Spleen (tissue), 11 donors: ENCODE data around the gene DMGDH. TPM values are rescaled to one million over a fixed set of nuclear protein-coding genes. Genes with fewer than 3 reads are reported as not detected.

Source experiments
- DNase-seq: peaks from one replicate; pipeline ENCODE4 v3.0.0-alpha.2; 2020
- H3K27ac ChIP-seq, 8 donors: fragments of 200-600 bp; sonication (generic) in 7 of 8; 1 replicate in 4 of 8; 2 replicates in 4 of 8; pipeline versions ENCODE4 v1.5.0 to v1.8.0; 2016 to 2021; ENCODE audit warnings: inconsistent platforms in 4 of 8, mild to moderate bottlenecking in 4 of 8, moderate library complexity in 1 of 8
- H3K27me3 ChIP-seq, 7 donors: fragments of 200-600 bp; sonication (generic) in 6 of 7; replicated peaks in 1 of 7; 1 replicate in 4 of 7; 2 replicates in 3 of 7; pipeline versions ENCODE4 v1.5.0 to v1.8.0; 2016 to 2021; ENCODE audit warnings: inconsistent platforms in 3 of 7, mild to moderate bottlenecking in 1 of 7
- H3K36me3 ChIP-seq, 6 donors: fragments of 200-600 bp; sonication (generic) in 5 of 6; 1 replicate in 4 of 6; 2 replicates in 2 of 6; pipeline versions ENCODE4 v1.5.0 to v1.8.0; 2016 to 2021; ENCODE audit warnings: inconsistent platforms in 2 of 6
- H3K4me1 ChIP-seq, 6 donors: fragments of 200-600 bp; sonication (generic) in 5 of 6; 1 replicate in 3 of 6; 2 replicates in 3 of 6; pipeline versions ENCODE4 v1.5.0 to v1.8.0; 2016 to 2021; ENCODE audit warnings: inconsistent platforms in 3 of 6
- H3K4me3 ChIP-seq, 8 donors: fragments of 200-600 bp; sonication (generic) in 7 of 8; 1 replicate in 4 of 8; 2 replicates in 4 of 8; pipeline versions ENCODE4 v1.5.0 to v1.8.0; 2016 to 2021; ENCODE audit warnings: inconsistent platforms in 4 of 8, mild to moderate bottlenecking in 4 of 8, moderate library complexity in 2 of 8
- H3K9me3 ChIP-seq, 8 donors: fragments of 200-600 bp; sonication (generic) in 7 of 8; 1 replicate in 4 of 8; 2 replicates in 4 of 8; pipeline versions ENCODE4 v1.5.0 to v1.8.0; 2016 to 2021; ENCODE audit warnings: inconsistent platforms in 4 of 8
- POLR2A ChIP-seq, 3 donors: fragments of 450-650 bp; IDR thresholded peaks; one replicate each; pipeline ENCODE4 v1.5.1; 2017; ENCODE audit warnings: antibody characterized with exemption in 3 of 3, mild to moderate bottlenecking in 1 of 3
- POLR2AphosphoS5 ChIP-seq, 3 donors: sonication (generic); formaldehyde crosslinking; IDR thresholded peaks; one replicate each; pipeline ENCODE4 v1.5.1; 2017; ENCODE audit warnings: antibody characterized with exemption in 3 of 3
- WGBS, 5 donors: extraction: QIAGEN DNeasy Blood & Tissue Kit in 3 of 5; methylation state at CpG; one replicate each; pipeline versions ENCODE4 v1.1.5 to v1.1.7; 2013 to 2018; 5-methylcytosine and 5-hydroxymethylcytosine counted together
- intact Hi-C: fragments of 100-400 bp; cut with DNase I; formaldehyde crosslinking; loops from one replicate; pipeline ENCODE4 v1.15.0; 2023; ENCODE audit warnings: low total_unique reads
- polyA plus RNA-seq, 3 donors: library from polyadenylated mRNA; stranded (reverse); fragments of 200-250 nt; gene quantifications; one replicate each; pipeline ENCODE4 v1.2.1, GENCODE V29; 2013
- total RNA-seq, 7 donors: library from RNA; depleted of rRNA in 3 of 7; stranded (reverse); fragments of >200 nt in 3 of 7; fragmentation: NEBNext Ultra II Directional in 4 of 7; extraction: Animal tissue kit (Norgen Biotek cat#: 25700) in 4 of 7; gene quantifications; one replicate each; pipeline versions ENCODE4 v1.1.0 to v1.2.1, GENCODE V29; 2016 to 2021
- TF ChIP-seq, protein P1 (sequence below), 11 experiments: fragments of 200-600 bp in 7 of 11; fragments of 450-650 bp in 4 of 11; sonication (generic) in 4 of 11; IDR thresholded peaks in 8 of 11; conservative IDR thresholded peaks in 3 of 11; 1 replicate in 7 of 11; 2 replicates in 4 of 11; pipeline versions ENCODE4 v1.4.0 to v1.8.0; 2016 to 2021; ENCODE audit warnings: antibody characterized with exemption in 11 of 11, inconsistent platforms in 4 of 11, mild to moderate bottlenecking in 1 of 11
- donor health status: healthy with polysubstance abuse.
- donor health status: DM: no; HTN: no; CAD: no; lungs with moderate emphysema.
- donor health status: DM: no; HTN: no; CAD: no.
- donor health status: Bipolar disorder and iron deficiency.
- donor health status: healthy.
- donor health status: DM: no; HTN: no; CAD: no.
- donor health status: DM: yes; HTN: yes; CAD: no.

Gene DMGDH
- total and polyA plus RNA-seq, 10 donors, result 0.06 to 1.4 (median 0.45) TPM; not detected in 2

DNA sequence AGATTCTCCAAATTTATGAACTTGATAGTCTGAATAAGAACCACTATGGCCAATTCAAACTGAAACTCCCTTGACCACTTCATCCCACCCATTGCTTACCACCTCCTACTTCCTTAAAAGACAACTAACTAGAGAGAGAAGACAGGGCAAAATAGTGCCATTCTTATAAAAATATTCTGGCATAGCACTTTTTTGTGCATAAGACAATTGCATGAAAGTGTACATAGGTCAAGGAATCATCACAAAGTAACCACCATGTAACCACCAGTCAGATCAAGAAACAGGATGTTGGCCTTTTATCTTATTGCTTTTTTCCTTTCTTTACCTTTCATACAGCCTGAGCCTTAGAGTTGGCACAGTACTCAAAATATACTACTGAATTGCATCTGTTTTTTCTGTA is 76.3 kb downstream of the DMGDH start:
- H3K36me3 ChIP-seq, result no peaks in the 10 kb centered on the region
- H3K27ac ChIP-seq, result no peak overlapping the region
- H3K9me3 ChIP-seq, result no peaks in the 10 kb centered on the region
- no peak overlapping the region for H3K4me3 ChIP-seq
- TF ChIP-seq POLR2AphosphoS5 (IDR thresholded peaks at IDR 0.05), result no peak
- DNase-seq, result no peak
- H3K27me3 ChIP-seq, result peaks cover 0 to 2% (median 0%) of the 10 kb centered on the region in 7 donors
- H3K4me1 ChIP-seq, result no peaks in the 10 kb centered on the region
- intact Hi-C loops, result no loop called here

DNA sequence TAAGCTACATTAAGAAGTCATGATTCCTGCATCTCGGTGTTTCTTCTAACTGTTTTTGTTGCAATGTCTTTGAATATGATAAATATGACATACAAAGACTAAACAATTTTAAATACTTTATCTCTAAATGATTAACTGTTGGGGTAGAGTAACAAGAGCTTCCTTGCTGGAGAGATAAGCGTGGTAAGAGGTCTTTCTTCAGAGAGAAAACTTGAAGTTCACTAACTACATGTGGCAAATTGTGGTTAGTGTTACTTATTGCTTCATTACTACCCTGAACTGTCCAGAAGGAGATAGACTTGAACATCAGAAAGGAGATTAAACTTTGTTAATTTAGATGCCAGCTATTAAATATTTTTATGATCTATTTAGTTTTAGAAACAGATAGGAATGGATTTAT is 77.3 kb downstream of the DMGDH start:
- intact Hi-C loops, result no loop called here

DNA sequence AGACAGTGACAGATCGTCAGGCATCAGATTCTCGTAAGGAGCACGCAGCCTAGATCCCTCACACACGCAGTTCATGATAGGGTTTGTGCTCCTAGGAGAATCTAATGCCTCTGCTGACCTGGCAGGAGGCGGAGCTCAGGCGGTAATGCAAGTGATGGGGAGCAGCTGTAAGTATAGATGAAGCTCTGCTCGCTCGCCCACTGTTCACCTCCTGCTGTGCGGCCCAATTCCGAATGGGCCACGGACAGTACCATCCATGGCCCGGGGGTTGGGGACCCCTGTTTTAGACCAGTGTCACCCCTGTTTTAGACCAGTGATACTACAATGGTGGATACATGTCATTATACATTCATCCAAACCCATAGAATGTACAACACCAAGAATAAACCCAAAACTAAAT is 80.4 kb downstream of the DMGDH start:
- no peaks in the 10 kb centered on the region for H3K9me3 ChIP-seq
- H3K4me3 ChIP-seq, result no peak overlapping the region
- TF ChIP-seq POLR2AphosphoS5 (IDR thresholded peaks at IDR 0.05), result no peak
- TF ChIP-seq, protein P1, sequence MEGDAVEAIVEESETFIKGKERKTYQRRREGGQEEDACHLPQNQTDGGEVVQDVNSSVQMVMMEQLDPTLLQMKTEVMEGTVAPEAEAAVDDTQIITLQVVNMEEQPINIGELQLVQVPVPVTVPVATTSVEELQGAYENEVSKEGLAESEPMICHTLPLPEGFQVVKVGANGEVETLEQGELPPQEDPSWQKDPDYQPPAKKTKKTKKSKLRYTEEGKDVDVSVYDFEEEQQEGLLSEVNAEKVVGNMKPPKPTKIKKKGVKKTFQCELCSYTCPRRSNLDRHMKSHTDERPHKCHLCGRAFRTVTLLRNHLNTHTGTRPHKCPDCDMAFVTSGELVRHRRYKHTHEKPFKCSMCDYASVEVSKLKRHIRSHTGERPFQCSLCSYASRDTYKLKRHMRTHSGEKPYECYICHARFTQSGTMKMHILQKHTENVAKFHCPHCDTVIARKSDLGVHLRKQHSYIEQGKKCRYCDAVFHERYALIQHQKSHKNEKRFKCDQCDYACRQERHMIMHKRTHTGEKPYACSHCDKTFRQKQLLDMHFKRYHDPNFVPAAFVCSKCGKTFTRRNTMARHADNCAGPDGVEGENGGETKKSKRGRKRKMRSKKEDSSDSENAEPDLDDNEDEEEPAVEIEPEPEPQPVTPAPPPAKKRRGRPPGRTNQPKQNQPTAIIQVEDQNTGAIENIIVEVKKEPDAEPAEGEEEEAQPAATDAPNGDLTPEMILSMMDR (IDR thresholded peaks at IDR 0.05 in 8 of 11, conservative IDR thresholded peaks at IDR 0.05 in 3 of 11), result no peak
- H3K27me3 ChIP-seq, result no peaks in the 10 kb centered on the region
- intact Hi-C loops, result no loop called here
- H3K4me1 ChIP-seq, result peaks cover 9 to 16% (median 12%) of the 10 kb centered on the region in 6 donors
- 96 to 98% (median 97%) methylated on average over 12 of the region's 12 CpGs for WGBS, 5 donors
- DNase-seq, result no peak
- H3K36me3 ChIP-seq, result no peaks in the 10 kb centered on the region
- H3K27ac ChIP-seq, result no peak overlapping the region

More for the DNA sequence above, 77.3 kb downstream of the DMGDH start:
- H3K36me3 ChIP-seq, result no peaks in the 10 kb centered on the region
- no peaks in the 10 kb centered on the region for H3K4me1 ChIP-seq
- no peak for TF ChIP-seq POLR2AphosphoS5 (IDR thresholded peaks at IDR 0.05)
- TF ChIP-seq, protein P1 (IDR thresholded peaks at IDR 0.05 in 8 of 11, conservative IDR thresholded peaks at IDR 0.05 in 3 of 11), result no peak
- no peak for TF ChIP-seq POLR2A (IDR thresholded peaks at IDR 0.05)
- H3K4me3 ChIP-seq, result no peak overlapping the region
- WGBS, 5 donors, result 57 to 86% (median 72%) methylated on average over 2 of the region's 2 CpGs
- no peak for DNase-seq
- no peak overlapping the region for H3K27ac ChIP-seq
- H3K27me3 ChIP-seq, result no peaks in the 10 kb centered on the region
- H3K9me3 ChIP-seq, result no peaks in the 10 kb centered on the region

DNA sequence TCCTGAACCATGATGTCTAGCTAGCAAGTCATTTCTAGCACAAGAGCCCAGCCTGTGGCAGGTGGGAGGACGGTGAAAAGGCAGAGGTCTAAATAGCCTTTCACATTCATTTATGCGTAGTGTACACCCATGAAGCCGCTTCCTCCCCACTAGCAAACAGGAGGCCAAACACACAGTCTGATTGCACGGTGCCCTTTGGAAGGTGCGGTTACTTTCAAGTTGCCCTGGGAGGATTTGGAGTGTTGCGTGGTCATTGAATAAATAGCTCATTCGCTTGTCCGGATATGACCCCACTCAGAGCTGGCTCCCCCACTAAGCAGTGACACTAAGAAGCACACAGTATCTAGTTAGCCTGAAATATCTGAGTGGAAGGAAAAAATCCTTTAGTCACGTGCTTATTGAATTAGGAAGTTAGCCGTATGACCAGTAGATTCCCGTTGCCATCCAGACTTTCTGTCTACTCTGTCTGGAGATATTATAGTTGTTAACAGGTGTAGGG is 83.7 kb downstream of the DMGDH start:
- intact Hi-C loops, result no loop called here
- Histone ChIP-seq H3K36me3 (no peaks in the 10 kb centered on the region), H3K27ac (peak overlapping the region; percentile 95 to 100 (median 98)), H3K27me3 (no peaks in the 10 kb centered on the region), H3K4me1 (peaks cover 9 to 43% (median 27%) of the 10 kb centered on the region in 6 donors), H3K4me3 (peak overlapping the region; percentile 62 to 84 (median 77)), H3K9me3 (no peaks in the 10 kb centered on the region)
- 2 to 6% (median 3%) methylated on average over 11 of the region's 11 CpGs for WGBS, 5 donors
- TF ChIP-seq POLR2AphosphoS5 (IDR thresholded peaks at IDR 0.05) (peak in 1 of 3 donors; percentile 68), POLR2A (IDR thresholded peaks at IDR 0.05) (peak in 1 of 3 donors; percentile 8)
- TF ChIP-seq, protein P1 (IDR thresholded peaks at IDR 0.05 in 8 of 11, conservative IDR thresholded peaks at IDR 0.05 in 3 of 11), result no peak
- peak; percentile 81 for DNase-seq
